ACC112 (cell line): Measurements from ENCODE around the gene FCHSD2.

Experiments used
- H2AFZ ChIP-seq: fragments of 200-600 bp; sonication (generic); one replicate; pipeline ENCODE4 v1.6.0; 2017; ENCODE audit warnings: antibody characterized with exemption, low read length; ENCODE audit not compliant: unreplicated experiment
- H3K27ac ChIP-seq: fragments of 200-600 bp; sonication (generic); 2 replicates; pipeline ENCODE4 v1.5.1; 2014; ENCODE audit warnings: low read depth, mild to moderate bottlenecking, antibody characterized with exemption, low read length, moderate library complexity
- H3K27me3 ChIP-seq: fragments of 200-600 bp; sonication (generic); 2 replicates; pipeline ENCODE4 v1.6.1; 2014; ENCODE audit warnings: mild to moderate bottlenecking, antibody characterized with exemption, low read length, moderate library complexity, mixed read lengths; ENCODE audit not compliant: insufficient read depth
- H3K36me3 ChIP-seq: fragments of 200-600 bp; sonication (generic); 2 replicates; pipeline ENCODE4 v1.6.1; 2016; ENCODE audit warnings: mild to moderate bottlenecking, antibody characterized with exemption, low read length, moderate library complexity, mixed read lengths; ENCODE audit not compliant: insufficient read depth
- H3K4me1 ChIP-seq: fragments of 200-600 bp; sonication (generic); one replicate; pipeline ENCODE4 v1.6.1; 2016; ENCODE audit warnings: low read length, mixed read lengths; ENCODE audit not compliant: insufficient read depth, unreplicated experiment, control insufficient read depth
- H3K4me3 ChIP-seq: fragments of 200-600 bp; sonication (generic); 2 replicates; pipeline ENCODE4 v1.5.1; 2014; ENCODE audit warnings: mild to moderate bottlenecking, low read depth, low read length
- H3K79me2 ChIP-seq: fragments of 200-600 bp; sonication (generic); one replicate; pipeline ENCODE4 v1.6.0; 2016; ENCODE audit warnings: low read length; ENCODE audit not compliant: control insufficient read depth, unreplicated experiment, insufficient read depth

FCHSD2 gene

GRCh38 chr11:72971192-72971967 lies 170.7 kb downstream of the FCHSD2 start:
- H3K4me3 ChIP-seq: no peak overlapping the region
- no peaks in the 10 kb centered on the region for H3K27me3 ChIP-seq
- H3K27ac ChIP-seq: no peak overlapping the region
- H3K4me1 ChIP-seq: peaks cover 48% of the 10 kb centered on the region
- no peaks in the 10 kb centered on the region for H3K36me3 ChIP-seq
- no peak overlapping the region for H2AFZ ChIP-seq
- no peaks in the 10 kb centered on the region for H3K79me2 ChIP-seq

- no peaks in the 10 kb centered on the region for H3K36me3 ChIP-seq
- H3K79me2 ChIP-seq: no peaks in the 10 kb centered on the region
- peak overlapping the region; percentile 23; the same call in 1 of the 2 replicates for H3K4me3 ChIP-seq
- peak overlapping the region; percentile 87 for H3K27ac ChIP-seq
- no peaks in the 10 kb centered on the region for H3K27me3 ChIP-seq
- H3K4me1 ChIP-seq: peaks cover 48% of the 10 kb centered on the region
- H2AFZ ChIP-seq: no peak overlapping the region
Observed at GRCh38 chr11:72970557-72971118, 171.5 kb downstream of the FCHSD2 start.

GRCh38 chr11:72969894-72970335 lies 172.2 kb downstream of the FCHSD2 start:
- Histone ChIP-seq H3K36me3 (no peaks in the 10 kb centered on the region), H2AFZ (peak overlapping the region; percentile 8), H3K4me3 (peak overlapping the region; percentile 23; the same call in 1 of the 2 replicates), H3K4me1 (peaks cover 41% of the 10 kb centered on the region), H3K79me2 (no peaks in the 10 kb centered on the region), H3K27ac (peak overlapping the region; percentile 87), H3K27me3 (no peaks in the 10 kb centered on the region)

GRCh38 chr11:72968390-72968789 lies 173.7 kb downstream of the FCHSD2 start:
- H3K4me1 ChIP-seq: peaks cover 32% of the 10 kb centered on the region
- no peak overlapping the region for H2AFZ ChIP-seq
- no peaks in the 10 kb centered on the region for H3K27me3 ChIP-seq
- H3K4me3 ChIP-seq: no peak overlapping the region
- H3K27ac ChIP-seq: no peak overlapping the region
- no peaks in the 10 kb centered on the region for H3K79me2 ChIP-seq
- no peaks in the 10 kb centered on the region for H3K36me3 ChIP-seq

GRCh38 chr11:72965672-72966071 lies 176.4 kb downstream of the FCHSD2 start:
- Histone ChIP-seq H3K27me3 (no peaks in the 10 kb centered on the region), H3K27ac (no peak overlapping the region), H3K4me3 (no peak overlapping the region), H3K36me3 (no peaks in the 10 kb centered on the region), H3K4me1 (peaks cover 15% of the 10 kb centered on the region), H2AFZ (no peak overlapping the region), H3K79me2 (no peaks in the 10 kb centered on the region)

GRCh38 chr11:72962717-72963116 lies 179.4 kb downstream of the FCHSD2 start:
- Histone ChIP-seq H2AFZ (no peak overlapping the region), H3K4me3 (no peak overlapping the region), H3K36me3 (no peaks in the 10 kb centered on the region), H3K27me3 (no peaks in the 10 kb centered on the region), H3K27ac (no peak overlapping the region), H3K4me1 (no peaks in the 10 kb centered on the region), H3K79me2 (no peaks in the 10 kb centered on the region)

GRCh38 chr11:72962084-72962483 lies 180.0 kb downstream of the FCHSD2 start:
- no peaks in the 10 kb centered on the region for H3K4me1 ChIP-seq
- no peak overlapping the region for H2AFZ ChIP-seq
- H3K4me3 ChIP-seq: no peak overlapping the region
- H3K36me3 ChIP-seq: no peaks in the 10 kb centered on the region
- H3K79me2 ChIP-seq: no peaks in the 10 kb centered on the region
- no peak overlapping the region for H3K27ac ChIP-seq
- H3K27me3 ChIP-seq: no peaks in the 10 kb centered on the region

DNA sequence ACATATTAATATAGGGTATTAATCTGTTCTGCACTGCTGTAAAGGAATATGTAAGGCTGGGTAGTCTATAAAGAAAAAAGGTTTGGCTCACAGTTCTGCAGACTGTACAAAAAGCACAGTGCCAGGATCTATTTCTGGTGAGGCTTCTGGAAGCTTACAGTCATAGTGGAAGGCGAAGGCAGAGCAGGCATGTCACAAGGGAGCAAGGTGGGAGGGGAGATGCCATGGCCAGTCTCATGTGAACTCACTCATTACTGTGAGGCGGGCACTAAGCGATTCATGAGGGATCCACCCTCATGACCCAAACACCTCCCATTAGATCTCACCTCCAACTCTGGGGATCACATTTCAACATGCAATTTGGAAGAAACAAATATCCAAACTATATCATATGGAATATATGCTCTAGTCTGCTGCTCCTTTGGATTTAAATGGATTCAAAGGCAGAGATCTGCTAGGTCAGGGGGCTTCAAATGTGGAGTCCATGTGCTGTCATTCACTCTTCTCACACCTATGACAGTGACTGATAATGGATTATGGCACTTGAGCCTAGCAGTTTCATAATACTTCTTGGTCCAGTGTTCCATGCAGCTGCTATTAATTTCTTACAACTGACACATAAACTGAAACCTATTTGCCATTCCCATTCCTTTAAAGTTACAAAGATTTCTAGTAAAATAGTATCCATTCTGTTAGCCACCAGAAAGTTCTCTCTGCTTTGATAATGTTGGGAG lies 182.0 kb downstream of the FCHSD2 start:
- H3K4me1 ChIP-seq: no peaks in the 10 kb centered on the region
- H3K27me3 ChIP-seq: no peaks in the 10 kb centered on the region
- no peak overlapping the region for H3K4me3 ChIP-seq
- no peaks in the 10 kb centered on the region for H3K79me2 ChIP-seq
- H3K36me3 ChIP-seq: no peaks in the 10 kb centered on the region
- no peak overlapping the region for H3K27ac ChIP-seq
- H2AFZ ChIP-seq: no peak overlapping the region

DNA sequence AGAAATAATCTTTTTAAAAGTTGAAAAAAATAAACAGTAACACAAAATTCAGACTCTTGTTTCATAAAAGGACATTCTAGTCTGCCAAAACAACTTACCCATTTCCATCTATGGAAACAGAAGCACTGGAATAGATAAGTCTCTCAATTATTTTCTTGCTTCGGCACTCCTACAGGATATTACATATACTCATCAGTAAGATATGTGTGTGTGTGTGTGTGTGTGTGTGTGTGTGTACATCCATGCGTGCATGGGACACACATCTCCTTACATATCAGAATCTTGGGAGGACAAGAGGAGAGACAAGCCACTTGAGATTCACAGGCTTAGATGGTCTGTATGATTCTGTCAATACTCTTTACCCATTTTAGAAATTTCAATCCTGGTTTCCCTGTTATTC lies 183.3 kb downstream of the FCHSD2 start:
- H2AFZ ChIP-seq: no peak overlapping the region
- no peaks in the 10 kb centered on the region for H3K36me3 ChIP-seq
- H3K79me2 ChIP-seq: no peaks in the 10 kb centered on the region
- no peak overlapping the region for H3K27ac ChIP-seq
- H3K27me3 ChIP-seq: no peaks in the 10 kb centered on the region
- no peaks in the 10 kb centered on the region for H3K4me1 ChIP-seq
- no peak overlapping the region for H3K4me3 ChIP-seq

DNA sequence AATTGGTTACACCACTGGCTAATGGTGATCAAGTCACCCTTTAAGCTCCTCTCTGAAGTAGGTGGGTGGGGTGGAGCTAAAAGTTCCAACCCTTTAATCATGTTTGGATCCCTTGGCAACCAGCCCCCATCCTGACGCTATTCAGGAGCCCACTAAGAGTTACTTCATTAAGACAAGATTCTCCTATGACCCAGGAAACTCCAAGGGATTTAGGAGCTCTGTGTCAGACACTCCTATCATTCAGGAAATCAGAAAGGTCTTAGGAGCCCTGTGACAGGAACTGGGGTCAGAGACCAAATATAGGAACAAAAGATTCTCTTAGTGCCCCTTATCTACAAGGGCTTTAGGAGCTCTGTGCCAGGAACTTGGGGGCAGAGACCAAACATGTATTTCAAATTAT lies 186.7 kb downstream of the FCHSD2 start:
- Histone ChIP-seq H3K27ac (no peak overlapping the region), H3K79me2 (no peaks in the 10 kb centered on the region), H2AFZ (no peak overlapping the region), H3K4me1 (no peaks in the 10 kb centered on the region), H3K4me3 (no peak overlapping the region), H3K27me3 (no peaks in the 10 kb centered on the region), H3K36me3 (no peaks in the 10 kb centered on the region)
